GM12865 (cell line): ENCODE data around the gene REST.

Experiments used
- DNase-seq: peaks from one replicate; pipeline ENCODE4 v3.0.0; 2010; ENCODE audit warnings: low read depth
- H3K4me3 ChIP-seq: 2 replicates; pipeline ENCODE4 v1.5.1; 2011; ENCODE audit warnings: mild to moderate bottlenecking, low read depth, low read length, control low read depth
- CTCF ChIP-seq: IDR thresholded peaks from 2 replicates; pipeline ENCODE4 v1.5.1; 2011; ENCODE audit warnings: low read length, control low read depth, low read depth, inconsistent platforms; ENCODE audit not compliant: insufficient read depth; ENCODE audit errors: missing control alignments

Gene REST

DNA sequence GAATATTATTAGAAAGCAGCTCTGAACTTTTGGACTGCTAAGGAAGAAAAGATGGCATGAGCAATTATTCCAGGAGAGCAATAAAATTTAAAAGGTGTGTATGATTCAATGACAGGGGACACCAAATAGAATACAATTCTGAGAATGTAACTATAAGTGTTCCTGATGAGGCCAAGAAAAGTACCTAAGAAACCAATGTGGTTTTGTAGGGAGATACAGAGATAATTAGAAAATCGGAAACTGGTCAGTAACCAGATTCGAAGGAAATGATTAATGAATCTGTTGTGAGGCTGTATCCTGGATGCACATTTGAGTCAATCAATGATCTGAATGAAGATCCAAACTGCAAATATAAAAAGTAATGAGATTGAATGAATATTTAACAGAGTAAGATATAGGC, 63.7 kb downstream of the REST start:
- H3K4me3 ChIP-seq, result no peak overlapping the region
- TF ChIP-seq CTCF, result no peak
- DNase-seq, result no peak

DNA sequence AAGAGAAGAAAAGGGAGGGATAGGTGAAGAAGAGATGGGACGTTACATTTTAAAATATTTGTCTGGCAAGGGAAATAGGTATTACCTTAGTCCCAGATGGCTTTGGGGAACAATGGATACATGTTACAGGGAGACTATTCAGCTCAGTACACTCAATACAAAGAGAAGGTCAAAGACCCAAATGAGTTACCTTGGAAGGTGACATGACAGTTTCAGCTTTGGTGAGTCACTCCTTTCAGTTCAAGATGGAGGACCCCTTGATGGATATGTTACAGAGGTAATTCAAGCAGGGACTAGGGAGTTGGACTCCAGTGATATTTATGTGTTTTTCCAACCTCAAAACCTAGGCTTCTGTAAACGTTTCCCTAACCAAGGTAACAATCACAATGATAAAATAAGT, 64.7 kb downstream of the REST start:
- no peak for TF ChIP-seq CTCF
- no peak for DNase-seq
- H3K4me3 ChIP-seq, result no peak overlapping the region

- TF ChIP-seq CTCF, result no peak
- no peak for DNase-seq
- no peak overlapping the region for H3K4me3 ChIP-seq
These were observed 65.1 kb downstream of the REST start for GRCh38 chr4:56972809-56973208.

DNA sequence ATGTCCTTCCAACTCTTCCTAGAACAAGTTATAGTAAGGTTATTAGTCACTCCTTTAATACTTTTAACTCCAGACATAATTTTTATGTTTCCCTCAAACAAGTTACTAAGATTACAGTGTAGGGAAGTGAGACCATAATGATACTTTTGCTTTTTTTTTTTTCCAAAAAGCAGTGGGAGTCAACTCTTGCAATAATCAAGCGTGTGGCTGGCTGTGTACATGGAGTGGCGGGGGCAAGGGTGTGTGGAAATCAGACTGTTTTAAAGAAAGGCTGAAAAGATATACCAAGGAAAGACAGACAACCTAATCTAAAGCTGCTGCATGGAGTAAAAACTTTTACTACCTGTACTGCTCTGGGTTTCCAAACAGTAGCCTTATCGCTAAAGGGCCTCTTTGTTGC, 65.6 kb downstream of the REST start:
- H3K4me3 ChIP-seq, result no peak overlapping the region
- no peak for DNase-seq
- no peak for TF ChIP-seq CTCF

DNA sequence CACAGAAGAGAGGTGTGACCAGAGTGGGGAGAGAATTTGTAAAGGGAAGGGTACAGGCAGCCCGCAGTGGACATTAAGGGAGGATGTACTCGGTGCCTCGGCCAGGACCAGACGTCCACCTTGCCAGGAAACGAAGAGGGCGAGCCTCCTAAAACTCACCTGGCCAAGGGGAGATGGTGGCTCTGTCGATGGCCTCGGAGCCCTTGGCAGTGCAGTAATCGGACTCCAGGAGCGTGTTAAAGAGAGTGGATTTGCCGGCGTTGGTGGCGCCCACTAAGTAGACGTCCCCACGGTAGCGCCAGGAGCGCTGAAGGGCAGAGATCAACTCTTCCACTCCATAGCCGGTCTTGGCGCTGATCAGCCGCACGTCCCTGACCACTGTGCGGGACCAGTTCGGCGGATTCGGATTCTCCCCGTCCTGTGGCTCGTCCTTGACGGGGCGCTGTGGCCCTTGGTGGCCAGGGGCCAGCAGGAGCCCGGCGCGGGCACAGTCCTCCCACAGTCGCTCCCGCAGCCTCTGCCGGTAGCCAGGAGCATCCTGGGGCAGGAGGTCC, 68.7 kb downstream of the REST start:
- no peak for TF ChIP-seq CTCF
- DNase-seq, result peak; percentile 17
- peak overlapping the region; percentile 95 for H3K4me3 ChIP-seq

- H3K4me3 ChIP-seq, result peak overlapping the region; percentile 95
- DNase-seq, result peak; percentile 57
- no peak for TF ChIP-seq CTCF
These were observed 69.2 kb downstream of the REST start for GRCh38 chr4:56976837-56977320.
